CD4-positive, alpha-beta T cell treated with Interferon alpha-2 for 1 hour (primary cell): Measurements from ENCODE around the gene ZNF778.

Source experiments
- DNase-seq, 2 donors: peaks; one replicate each; pipeline ENCODE4 v3.0.0-alpha.2; 2020 to 2022

ZNF778 gene

GRCh38 chr16:89217388-89218191 is at the start of gene ZNF778:
ZNF778 (plus strand) TSS chr16:89217703; CDS start chr16:89221128, 3,425 bp downstream.
- DNase-seq = peak; percentile 82 to 86

- no peak for DNase-seq
Measured at GRCh38 chr16:89168381-89169189, 48.9 kb upstream of the ZNF778 start.

GRCh38 chr16:89169778-89170177 is 47.7 kb upstream of the ZNF778 start:
- no peak for DNase-seq

- no peak for DNase-seq
Measured at GRCh38 chr16:89170346-89171215, 46.9 kb upstream of the ZNF778 start.

- DNase-seq = peak; percentile 97 to 98
Measured at GRCh38 chr16:89171216-89172170, 46.0 kb upstream of the ZNF778 start, which contains the start of gene CDH15. CDH15 (plus strand) TSS chr16:89171748; CDS start chr16:89171832, 84 bp downstream.

- no peak for DNase-seq
Measured at GRCh38 chr16:89172171-89172527, 45.4 kb upstream of the ZNF778 start.

GRCh38 chr16:89172528-89173173 is 44.9 kb upstream of the ZNF778 start:
- DNase-seq = no peak

- no peak for DNase-seq
Measured at GRCh38 chr16:89173174-89173921, 44.2 kb upstream of the ZNF778 start.

- DNase-seq = no peak
Measured at GRCh38 chr16:89174055-89174827, 43.3 kb upstream of the ZNF778 start.

- DNase-seq = no peak
Measured at GRCh38 chr16:89174877-89175276, 42.6 kb upstream of the ZNF778 start.

- DNase-seq = no peak
Measured at GRCh38 chr16:89175280-89176146, 42.0 kb upstream of the ZNF778 start.

- DNase-seq = no peak
Measured at GRCh38 chr16:89176147-89176690, 41.3 kb upstream of the ZNF778 start.

GRCh38 chr16:89176717-89177116 is 40.8 kb upstream of the ZNF778 start:
- no peak for DNase-seq

GRCh38 chr16:89177501-89177900 is 40.0 kb upstream of the ZNF778 start:
- no peak for DNase-seq

GRCh38 chr16:89178453-89179147 is 38.9 kb upstream of the ZNF778 start:
- no peak for DNase-seq

GRCh38 chr16:89179148-89179484 is 38.4 kb upstream of the ZNF778 start:
- DNase-seq = no peak

GRCh38 chr16:89179656-89180315 is 37.7 kb upstream of the ZNF778 start:
- no peak for DNase-seq
